GM12878 (cell line): ENCODE data around the gene PMS1.

Experiments
- CEBPZ ChIP-seq: fragments of 150-350 bp; IDR thresholded peaks from 2 replicates; pipeline ENCODE4 v1.6.1; 2016; ENCODE audit warnings: low read depth, low read length
- CTCF ChIP-seq, 3 experiments: IDR thresholded peaks in 2 of 3; conservative IDR thresholded peaks in 1 of 3; 2 replicates each; pipeline ENCODE4 v1.5.1; 2011; ENCODE audit warnings: low read depth in 3 of 3, low read length in 3 of 3, mild to moderate bottlenecking in 3 of 3, control low read depth in 2 of 3, moderate library complexity in 2 of 3, inconsistent platforms in 1 of 3, mixed read lengths in 1 of 3; ENCODE audit not compliant: control insufficient read depth in 2 of 3, insufficient read depth in 1 of 3; ENCODE audit errors: extremely low read depth in 1 of 3
- E2F4 ChIP-seq: IDR thresholded peaks from 2 replicates; pipeline ENCODE4 v1.6.1; 2012; ENCODE audit warnings: low read depth, low read length, improper control_type of control experiment
- E2F8 ChIP-seq: fragments of 450-650 bp; IDR thresholded peaks from 2 replicates; pipeline ENCODE4 v1.6.1; 2018; ENCODE audit warnings: mild to moderate bottlenecking, low read depth, moderate library complexity; ENCODE audit not compliant: partially characterized antibody
- ESRRA ChIP-seq: IDR thresholded peaks from 2 replicates; pipeline ENCODE4 v1.6.1; 2012; ENCODE audit warnings: mild to moderate bottlenecking, low read length, improper control_type of control experiment
- KDM1A ChIP-seq: fragments of 200-600 bp; sonication (generic); IDR thresholded peaks from 2 replicates; pipeline ENCODE4 v1.6.1; 2016; ENCODE audit warnings: borderline replicate concordance
- MEF2A ChIP-seq: IDR thresholded peaks from 2 replicates; pipeline ENCODE4 v1.6.1; 2011; ENCODE audit warnings: low read depth, mild to moderate bottlenecking, low read length, moderate library complexity; ENCODE audit not compliant: insufficient read depth
- SMC3 ChIP-seq: IDR thresholded peaks from 2 replicates; pipeline ENCODE4 v1.6.1; 2011; ENCODE audit warnings: low read length, improper control_type of control experiment, borderline replicate concordance
- SREBF2 ChIP-seq: IDR thresholded peaks from 2 replicates; pipeline ENCODE4 v1.6.1; 2012; ENCODE audit warnings: mild to moderate bottlenecking, low read length
- TAF1 ChIP-seq: IDR thresholded peaks from 2 replicates; pipeline ENCODE4 v1.6.1; 2011; ENCODE audit warnings: mild to moderate bottlenecking, low read depth, low read length, borderline replicate concordance
- USF1 ChIP-seq: IDR thresholded peaks from 2 replicates; pipeline ENCODE4 v1.6.1; 2011; ENCODE audit warnings: borderline replicate concordance, low read depth, mild to moderate bottlenecking, moderate library complexity, mixed read lengths, low read length; ENCODE audit not compliant: insufficient read depth; ENCODE audit errors: extremely low read length
- YY1 ChIP-seq: IDR thresholded peaks from 2 replicates; pipeline ENCODE4 v1.6.1; 2011; ENCODE audit warnings: low read depth, mild to moderate bottlenecking, low read length

GRCh38 chr2:189862751-189863150, 78.5 kb downstream of the PMS1 start:
- TF ChIP-seq E2F8: no peak
- no peak for TF ChIP-seq ESRRA
- TF ChIP-seq MEF2A: no peak
- TF ChIP-seq CEBPZ: no peak
- no peak for TF ChIP-seq SMC3
- no peak for TF ChIP-seq E2F4
- no peak for TF ChIP-seq TAF1
- no peak for TF ChIP-seq KDM1A
- TF ChIP-seq CTCF (IDR thresholded peaks at IDR 0.05 in 2 of 3, conservative IDR thresholded peaks at IDR 0.05 in 1 of 3; ENCODE audit: control insufficient read depth in 2 of 3, extremely low read depth in 1 of 3, insufficient read depth in 1 of 3, low read depth in 3 of 3, low read length in 3 of 3): no peak
- TF ChIP-seq YY1: no peak
- no peak for TF ChIP-seq SREBF2
- no peak for TF ChIP-seq USF1
